ENCODE data around the gene RBFA. TPM values are rescaled to one million over a fixed set of nuclear protein-coding genes. Genes with fewer than 3 reads are reported as not detected.
"Not testable (repeated sequence)": the region's sequence is repeated elsewhere in the genome, so short reads cannot be mapped to it uniquely, and the experiment has no call there.

The RBFA gene
- polyA plus RNA-seq, 1 donor = 28.7 TPM

DNA sequence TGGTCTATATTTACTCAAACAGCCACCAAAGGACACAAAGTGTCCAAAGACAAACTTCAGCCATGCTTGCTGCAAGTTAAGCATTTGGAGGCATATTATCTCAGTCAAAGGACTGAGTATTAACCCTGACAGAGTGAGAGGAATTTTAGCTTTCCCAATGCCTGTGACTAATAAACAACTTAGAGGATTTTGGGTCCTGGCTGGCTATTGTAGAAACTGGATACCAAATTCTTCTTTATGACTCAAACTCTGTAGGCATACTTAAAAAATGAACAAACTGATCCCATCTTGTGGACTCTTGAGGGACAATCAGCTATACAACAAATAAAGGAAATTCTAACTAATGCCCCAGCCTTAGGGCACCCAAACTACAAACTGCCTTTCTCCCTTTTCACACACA is 6.5 kb upstream of the RBFA start:
- DNase-seq (ENCODE audit: low read depth) = not testable (repeated sequence)

DNA sequence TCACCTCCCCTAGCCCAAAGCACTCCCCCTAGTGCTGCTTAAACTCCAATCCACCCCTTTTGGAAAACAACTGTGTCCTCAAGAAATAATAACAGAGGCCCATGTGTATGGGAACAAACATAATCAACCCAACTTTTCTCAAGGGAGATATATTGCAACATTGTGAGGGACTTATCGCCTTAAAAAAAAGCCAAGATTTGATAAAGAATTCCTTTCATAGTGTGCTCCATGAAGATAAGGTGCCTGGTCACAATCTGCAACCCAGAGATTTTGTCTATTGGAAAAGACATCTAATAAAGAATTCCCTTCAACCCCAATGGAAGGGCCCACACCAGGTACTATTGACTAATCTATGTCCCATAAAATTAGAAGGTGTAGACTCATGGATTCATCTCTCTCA is 4.5 kb upstream of the RBFA start:
- DNase-seq (ENCODE audit: low read depth) = no peak

DNA sequence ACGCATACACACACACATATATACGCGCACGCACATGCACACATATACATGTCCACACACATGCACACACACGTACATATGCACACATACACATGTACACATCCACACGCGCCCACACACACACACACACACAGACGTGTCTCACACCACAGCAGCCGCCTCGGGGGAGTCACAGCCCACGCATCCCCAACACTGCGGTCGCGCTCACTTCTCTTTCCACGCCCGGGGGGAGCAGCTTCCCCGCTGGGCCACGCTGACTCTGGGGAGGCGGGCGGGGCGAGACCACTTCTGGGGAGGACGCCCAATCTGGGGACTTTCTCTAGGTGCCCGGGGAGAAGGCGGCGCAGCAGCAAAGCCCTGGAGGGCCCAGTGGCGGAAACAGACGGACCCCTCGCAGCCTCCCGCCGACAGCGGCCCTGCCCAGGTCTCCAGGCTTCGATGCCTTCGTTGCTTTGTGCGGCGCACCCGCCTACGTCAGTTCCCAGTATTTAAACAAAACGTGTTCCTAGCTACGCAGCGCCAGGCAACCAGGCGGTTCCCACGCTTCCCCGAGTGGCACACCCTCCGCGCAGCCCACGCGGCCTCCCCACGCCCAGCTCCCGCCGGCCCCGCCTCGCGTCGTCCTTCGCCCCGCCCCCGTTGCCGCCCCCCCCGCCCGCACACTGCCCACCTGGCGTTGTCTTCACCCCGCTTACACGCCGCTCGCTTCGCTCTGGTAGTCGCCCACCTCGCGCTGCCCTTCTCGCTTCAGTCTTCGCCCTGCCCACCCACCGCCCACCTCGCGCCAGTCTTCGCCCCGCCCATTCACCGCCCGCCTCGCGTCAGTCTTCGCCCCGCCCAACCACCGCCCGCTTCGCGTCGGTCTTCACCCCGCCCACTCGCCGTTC is 810 bp upstream of the RBFA start:
- no peak for DNase-seq (ENCODE audit: low read depth)

DNA sequence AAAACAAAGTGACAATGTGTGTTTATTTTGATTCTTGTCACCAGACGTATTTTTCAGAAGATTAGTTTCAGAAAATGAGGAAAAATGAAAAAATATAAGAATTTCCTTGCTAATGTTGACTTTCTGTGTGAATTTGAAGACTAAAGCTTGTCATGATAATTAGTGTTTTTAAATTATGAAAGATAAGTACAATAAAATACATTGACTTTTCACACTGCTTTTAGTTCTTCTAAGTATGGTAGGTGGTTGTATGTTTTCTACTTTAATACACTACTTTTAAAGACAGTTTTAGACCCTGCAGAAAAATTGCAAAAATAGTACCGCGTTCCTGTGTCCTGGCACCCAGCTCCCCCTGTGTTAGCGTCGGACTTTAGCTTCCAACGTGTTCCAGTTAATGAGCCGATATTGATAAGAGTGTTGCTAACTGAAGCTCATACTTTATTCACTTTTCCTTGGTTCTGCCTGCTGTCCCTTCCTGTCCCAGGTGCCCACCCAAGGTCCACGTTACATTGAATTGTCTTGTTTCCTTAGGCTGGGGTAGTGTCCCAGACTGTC is 695 bp downstream of the RBFA start:
- no peak for DNase-seq (ENCODE audit: low read depth)

DNA sequence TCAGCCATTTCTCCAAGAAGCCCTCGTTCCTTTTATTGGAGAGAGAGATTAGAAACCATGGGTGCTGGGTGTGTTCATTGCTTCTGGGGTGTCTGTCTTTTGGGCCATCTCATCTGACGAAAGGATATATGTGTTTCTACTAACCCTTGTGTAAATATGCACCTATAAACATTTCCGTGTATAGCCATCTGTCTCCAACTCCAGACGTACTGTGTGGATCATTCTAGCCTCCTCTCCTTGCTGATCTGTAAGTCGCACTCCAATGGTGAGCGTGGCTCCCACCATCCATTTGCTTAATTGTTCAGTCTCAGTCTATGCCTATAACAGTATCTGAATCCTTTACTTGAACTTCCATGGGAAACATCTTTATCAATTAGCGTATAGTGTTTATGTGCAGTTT is 1.8 kb downstream of the RBFA start:
- no peak for DNase-seq (ENCODE audit: low read depth)

DNA sequence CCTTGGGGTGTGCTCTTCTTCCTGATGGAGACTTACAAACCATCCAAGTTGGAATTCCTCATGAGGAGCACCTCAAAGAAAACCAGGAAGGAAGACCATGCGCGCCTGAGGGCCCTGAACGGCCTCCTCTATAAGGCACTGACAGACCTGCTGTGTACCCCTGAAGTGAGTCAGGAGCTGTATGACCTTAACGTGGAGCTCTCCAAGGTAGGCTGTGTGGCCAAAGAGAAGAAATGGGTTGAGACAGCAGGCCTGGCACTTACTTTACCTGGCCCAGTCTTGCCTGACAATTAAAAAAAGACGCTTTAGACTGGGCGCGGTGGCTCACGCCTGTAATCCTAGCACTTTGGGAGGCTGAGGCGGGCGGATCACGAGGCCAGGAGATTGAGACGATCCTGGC is 3.1 kb downstream of the RBFA start:
- DNase-seq (ENCODE audit: low read depth) = no peak

DNA sequence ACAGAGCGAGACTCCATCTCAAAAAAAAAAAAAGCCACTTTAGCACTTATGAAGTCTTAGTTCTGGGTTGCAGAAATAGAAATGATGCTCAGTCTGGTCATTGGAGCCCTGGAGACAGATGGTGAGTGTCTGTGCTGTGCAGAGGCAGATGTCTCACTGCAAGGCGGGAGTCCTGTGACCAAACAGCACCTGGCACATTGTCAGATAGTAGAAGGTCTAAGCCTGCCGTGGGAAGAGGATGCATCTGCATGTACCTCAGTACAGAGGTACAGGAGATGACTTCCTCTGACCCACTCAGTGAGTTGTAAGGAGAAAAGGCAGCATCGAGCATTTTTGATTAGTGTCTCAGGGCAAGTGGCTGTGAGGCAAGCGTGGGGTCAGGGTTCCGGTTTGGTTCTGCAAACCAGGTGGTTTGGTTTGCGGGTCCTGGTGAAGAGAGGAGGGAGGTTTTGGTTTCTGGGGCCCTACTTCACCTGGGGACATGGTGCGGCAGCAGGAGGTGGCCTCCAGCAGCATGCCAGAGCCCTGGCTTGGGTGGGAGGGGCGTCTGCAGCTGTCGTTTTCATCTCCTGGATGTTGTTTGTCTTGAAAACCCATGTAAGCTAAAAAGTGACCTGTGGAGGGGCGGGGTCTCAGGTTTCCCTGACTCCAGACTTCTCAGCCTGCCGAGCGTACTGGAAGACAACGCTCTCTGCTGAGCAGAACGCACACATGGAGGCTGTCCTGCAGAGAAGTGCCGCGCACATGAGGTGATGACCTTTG is 3.8 kb downstream of the RBFA start:
- DNase-seq (ENCODE audit: low read depth) = no peak

DNA sequence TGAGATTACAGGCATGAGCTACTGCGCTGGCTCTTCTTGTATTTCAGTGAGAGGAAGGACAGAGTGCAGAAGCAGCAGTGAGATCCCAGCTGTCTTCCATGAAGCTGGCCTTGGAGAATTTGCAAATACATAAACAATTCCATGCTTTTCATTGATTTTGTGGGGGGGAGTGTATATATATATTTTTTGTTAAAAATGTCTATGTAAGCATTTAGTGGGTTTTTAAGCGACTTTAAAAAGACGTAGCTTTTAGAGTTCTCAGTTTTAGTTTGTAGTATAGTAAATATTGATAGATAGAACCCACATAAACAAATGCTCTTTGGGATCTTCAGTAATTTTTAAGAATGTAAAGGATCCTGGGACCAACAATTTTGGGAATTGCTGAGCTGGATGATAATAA is 6.3 kb downstream of the RBFA start:
- no peak for DNase-seq (ENCODE audit: low read depth)

DNA sequence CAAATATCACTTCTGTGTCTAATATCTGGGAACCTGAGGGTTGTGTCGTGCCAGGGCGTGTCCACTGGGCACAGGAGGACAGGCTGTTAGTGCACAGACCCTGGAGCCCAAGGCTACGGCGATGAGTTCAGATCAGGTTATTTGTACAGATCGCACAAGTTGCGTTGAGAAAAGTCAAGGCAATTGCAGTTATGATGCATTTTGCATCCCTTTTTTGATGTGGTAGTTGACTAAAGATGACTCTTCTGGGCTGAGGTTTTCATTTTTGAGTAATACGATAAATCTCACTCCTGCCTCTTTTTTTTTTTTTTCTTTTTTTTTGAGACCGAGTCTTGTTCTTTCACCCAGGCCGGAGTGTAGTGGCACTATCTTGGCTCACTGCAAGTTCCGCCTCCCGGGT is 7.2 kb downstream of the RBFA start:
- no peak for DNase-seq (ENCODE audit: low read depth)

DNA sequence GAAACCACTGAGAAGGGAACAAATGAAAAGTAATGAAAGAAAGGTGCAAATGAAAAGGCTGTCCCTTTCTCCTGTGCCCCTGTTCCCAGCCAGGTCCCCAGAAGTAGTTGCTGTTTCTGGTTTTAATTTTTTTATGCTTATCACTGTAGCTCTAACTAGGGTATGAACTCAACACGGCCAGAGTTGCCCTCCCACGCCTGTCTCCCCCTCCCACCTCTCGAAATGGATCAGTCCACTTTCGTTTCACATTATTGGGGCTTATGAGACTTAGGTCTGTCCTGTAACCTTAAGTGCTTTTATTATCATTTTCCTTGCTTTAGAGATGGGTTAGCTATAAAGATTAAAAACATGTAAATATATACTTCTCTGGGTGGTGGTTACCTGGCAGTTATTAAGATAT is 8.6 kb downstream of the RBFA start:
- DNase-seq (ENCODE audit: low read depth) = no peak

DNA sequence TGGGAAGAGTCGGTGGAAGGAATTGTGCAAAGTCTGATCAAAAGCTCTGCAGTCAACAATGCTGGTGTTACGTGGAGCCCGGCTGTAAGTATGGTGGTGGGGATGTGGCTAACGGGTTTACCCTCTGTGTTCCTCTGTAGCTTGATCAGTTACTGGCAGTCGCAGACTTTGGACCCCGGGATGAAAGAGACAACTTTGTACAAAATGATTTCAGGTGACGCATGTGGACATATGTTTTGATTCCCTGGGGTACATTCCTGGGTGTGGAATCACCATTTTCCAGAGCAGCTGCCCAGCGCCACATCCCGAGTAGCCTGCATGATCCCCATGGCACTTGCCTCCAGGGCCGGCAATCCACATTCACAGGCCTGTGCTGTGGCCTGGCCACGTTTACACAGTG is 9.8 kb downstream of the RBFA start:
- no peak for DNase-seq (ENCODE audit: low read depth)

DNA sequence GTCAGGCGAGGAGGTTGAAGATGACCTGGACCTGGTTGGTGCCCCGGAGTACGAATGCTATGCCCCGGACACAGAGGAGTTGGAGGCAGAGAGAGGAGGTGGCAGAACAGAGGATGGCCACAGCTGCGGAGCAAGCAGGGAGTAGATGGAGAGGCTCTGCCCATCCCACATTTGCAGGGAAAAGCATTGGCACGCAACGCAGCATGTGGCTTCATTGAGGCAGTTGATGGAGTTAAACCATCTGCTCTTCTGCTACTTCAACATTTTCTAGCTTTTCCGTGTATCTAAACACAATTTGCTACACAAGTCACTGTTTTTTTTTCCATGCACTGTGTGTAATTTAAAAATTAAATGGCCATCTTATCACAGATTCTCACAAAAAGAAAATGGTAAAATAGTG is 11.8 kb downstream of the RBFA start:
- DNase-seq (ENCODE audit: low read depth) = no peak

DNA sequence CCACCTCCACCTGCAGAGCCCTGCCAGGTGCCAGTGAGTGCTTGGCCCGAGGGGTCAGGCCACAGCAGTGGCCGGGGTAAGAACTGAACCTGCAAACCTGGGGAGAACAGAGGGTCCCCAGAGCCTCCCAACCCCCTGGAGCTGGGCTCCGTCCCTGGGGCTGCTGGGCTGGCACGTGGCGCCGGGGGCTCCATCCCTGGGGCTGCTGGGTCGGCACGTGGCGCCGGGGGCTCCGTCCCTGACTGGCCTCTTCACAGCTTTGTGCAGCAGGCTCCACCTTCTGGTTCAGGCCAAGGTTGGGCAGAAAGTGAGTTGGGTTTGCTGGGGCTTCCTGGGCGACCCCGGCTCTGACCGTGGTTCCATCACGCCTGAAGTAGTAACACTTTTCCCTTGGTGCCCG is 12.2 kb downstream of the RBFA start:
- DNase-seq (ENCODE audit: low read depth) = no peak

DNA sequence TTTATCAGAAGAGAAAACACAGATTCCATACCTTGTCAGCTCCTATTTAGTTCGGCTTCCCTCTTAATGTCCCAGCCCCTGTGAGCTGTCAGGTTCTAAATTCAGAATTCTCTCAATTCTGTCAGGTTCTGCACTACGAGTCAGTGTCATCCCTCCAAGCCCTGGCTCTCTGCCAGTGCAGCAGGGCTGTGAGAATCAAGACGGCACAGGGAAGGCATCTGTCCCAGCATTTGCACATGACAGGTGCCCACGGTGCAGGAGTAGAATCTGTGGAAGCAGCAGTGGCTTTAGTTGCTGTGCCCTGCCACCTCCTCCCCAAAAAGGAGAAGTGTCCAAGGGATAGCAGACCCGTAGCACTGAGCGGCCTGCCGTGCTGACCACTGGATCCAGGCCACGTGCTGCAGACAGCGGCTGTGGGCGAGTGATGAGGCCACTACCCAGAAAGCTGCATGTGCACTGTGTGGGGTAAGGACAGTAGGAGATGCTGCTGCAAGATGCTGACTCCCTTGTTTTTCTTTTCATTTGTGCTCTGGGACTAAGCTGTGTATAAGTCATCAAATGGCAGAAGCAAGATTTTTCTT is 12.8 kb downstream of the RBFA start:
- DNase-seq (ENCODE audit: low read depth) = no peak

DNA sequence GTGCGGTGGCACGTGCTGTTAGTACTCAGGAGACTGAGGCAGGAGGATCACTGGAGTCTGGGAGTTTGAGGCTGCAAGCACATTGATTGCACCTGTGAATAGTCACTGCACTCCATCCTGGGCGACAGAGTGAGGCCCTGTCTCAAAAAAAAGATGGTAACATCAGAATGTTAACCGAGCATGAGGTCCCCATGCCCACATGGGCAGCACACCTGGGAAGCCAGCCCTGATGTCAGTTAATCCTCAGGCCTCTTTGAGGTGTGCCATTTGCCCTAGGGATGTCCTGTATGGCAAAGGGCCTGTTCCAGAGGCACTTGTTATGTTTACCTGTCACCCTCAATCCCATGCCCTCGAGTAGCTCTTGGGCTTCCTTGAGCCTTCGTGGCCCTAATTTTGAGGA is 16.6 kb downstream of the RBFA start:
- DNase-seq (ENCODE audit: low read depth) = no peak

DNA sequence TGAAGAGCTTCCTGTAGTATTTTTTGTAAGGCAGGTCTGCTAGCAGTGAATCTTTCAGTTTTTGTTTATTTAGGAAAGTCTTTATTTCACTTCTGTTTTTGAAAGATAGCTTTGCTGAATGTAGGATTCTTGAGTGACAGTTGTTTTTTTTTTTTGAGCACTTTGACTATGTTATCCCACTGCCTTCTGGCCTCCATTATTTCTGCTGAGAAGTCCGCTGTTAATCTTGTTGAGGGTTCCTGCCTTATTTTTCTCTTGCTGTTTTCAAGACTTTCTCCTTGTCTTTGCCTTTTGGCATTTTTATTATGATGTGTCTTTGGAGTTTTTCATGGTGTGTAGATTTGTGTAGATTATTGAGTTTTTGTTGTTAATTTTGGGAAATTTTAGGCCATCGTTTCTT is 21.9 kb downstream of the RBFA start:
- no peak for DNase-seq (ENCODE audit: low read depth)

DNA sequence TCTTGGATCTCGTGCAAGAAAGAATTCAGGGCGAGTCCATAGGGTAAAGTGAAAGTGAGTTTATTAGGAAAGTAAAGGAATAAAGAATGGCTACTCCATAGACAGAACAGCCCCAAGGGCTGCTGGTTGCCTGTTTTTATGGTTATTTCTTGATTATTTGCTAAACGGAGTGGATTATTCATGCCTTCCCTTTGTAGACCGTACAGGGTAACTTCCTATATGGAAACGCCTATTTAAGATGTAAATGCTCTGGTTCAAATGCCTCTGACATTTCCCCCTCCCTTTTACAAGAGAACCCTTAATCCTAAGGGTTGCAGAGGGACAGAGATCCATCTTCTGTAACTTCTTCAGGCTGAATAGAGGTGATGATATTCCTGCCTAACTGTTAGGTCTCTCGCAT is 25.7 kb downstream of the RBFA start:
- DNase-seq (ENCODE audit: low read depth) = no peak

DNA sequence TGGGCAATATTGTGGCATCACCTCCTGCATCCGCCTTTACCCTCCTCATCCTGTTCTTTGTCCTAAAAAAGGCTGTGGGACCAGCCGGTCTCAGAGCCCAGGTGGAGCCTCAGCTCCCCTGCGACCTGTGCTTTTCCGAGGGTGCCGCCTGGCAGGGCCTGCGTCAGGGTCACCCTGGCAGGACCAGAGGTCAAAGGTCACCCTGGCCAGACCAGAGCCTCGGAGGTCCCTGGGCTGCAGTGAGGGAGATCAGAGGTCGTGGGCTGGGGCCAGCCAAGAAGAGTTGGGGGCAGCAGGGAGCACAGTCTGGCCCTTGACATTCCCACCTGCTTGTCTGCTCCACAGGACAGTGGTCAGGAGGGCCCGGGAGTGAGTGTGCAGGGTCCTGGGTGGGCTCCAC is 31.5 kb downstream of the RBFA start:
- DNase-seq (ENCODE audit: low read depth) = no peak

DNA sequence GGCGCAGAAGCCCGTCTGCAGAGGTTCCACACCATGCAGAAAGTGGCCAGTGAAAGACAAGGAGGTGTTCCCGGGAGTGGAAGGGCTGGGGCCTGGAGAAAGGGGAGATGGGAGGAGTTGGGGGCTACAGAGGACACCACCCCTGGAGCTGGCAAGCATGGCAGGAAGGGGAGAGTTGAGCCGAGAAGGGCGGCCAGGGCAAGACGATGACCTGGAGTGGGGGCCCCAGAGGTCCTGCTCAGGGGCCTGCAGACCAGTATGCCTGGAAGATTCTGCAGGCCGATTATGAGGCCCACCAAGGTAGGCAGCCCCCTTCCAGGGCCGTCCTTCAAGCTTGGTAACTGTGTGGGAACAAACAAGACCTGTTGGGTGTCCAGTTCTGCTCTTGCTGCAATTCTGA is 33.1 kb downstream of the RBFA start:
- no peak for DNase-seq (ENCODE audit: low read depth)

DNA sequence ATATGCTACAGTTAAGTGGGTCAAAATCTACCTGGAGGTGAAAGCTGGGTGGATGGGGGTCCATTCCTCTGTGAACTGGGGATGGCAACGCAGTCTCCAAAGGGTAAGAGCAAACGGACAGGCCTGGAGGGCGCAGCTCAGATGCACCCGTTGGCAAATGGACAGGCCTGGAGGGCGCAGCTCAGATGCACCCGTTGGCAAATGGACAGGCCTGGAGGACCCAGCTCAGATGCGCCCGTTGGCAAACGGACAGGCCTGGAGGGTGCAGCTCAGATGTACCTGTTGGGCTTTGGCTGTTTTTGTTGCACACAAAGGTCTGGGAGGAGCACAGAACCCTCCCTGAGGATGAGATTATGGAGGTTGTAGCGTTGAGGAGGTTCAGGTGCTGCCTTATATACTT is 33.7 kb downstream of the RBFA start:
- DNase-seq (ENCODE audit: low read depth) = no peak

DNA sequence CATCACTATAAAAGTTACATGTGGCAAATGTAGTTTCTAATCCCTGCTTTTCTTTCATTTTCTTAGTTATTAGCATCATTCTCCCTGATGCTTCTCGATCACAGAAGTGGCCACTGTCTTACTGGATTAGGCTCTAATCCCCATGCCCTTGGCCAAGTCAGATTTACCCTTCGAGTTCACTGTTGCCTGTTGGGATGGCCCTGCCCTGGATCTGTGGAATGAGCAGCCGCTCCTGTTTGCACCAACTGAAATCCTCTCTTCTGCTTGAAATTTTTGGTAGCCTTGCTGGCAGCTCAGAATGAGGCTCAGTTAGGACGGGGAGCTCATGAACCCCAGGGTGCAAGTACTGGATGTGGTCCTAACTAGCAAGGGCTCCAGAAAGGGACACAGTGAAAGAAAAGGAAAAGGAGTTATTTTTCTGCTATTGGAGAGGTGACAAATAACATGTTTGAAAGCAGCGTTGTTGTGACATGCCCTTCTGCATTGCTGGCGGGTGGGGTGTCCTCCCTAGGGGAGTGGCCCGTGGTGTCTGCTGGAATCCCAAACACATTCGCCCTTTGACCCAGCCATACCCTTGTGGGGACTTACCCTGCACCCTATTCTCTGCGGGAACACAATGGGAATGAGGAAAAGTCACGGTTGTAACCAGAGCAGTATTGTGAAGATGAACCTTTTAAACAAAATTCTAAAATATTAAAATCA is 34.5 kb downstream of the RBFA start:
- no peak for DNase-seq (ENCODE audit: low read depth)

DNA sequence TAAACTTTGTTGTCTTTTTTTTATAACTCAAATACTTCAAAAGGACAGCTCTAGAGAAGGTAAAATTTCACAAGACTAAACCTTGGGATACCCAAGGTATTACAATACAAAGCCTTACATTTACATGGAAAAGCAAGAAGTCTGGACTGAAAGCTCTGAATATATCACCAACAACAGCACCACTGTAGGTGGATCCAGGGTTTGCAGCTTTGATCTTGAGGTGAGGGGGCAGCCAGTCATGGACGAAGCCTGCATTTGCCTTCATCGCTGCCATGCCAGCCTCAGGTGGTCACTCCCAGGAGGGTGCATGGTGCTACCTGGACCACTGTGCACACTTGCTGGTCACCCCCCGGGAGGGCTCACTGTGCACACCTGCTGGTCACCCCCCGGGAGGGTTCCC is 36.6 kb downstream of the RBFA start:
- no peak for DNase-seq (ENCODE audit: low read depth)
